B cell (primary cell): ENCODE data around the gene HIF3A. TPM values are rescaled to one million over a fixed set of nuclear protein-coding genes. Genes with fewer than 3 reads are reported as not detected.

ENCODE experiments used
- ATAC-seq: fragments of 200-7000 bp; cut with Tn5 transposase; one replicate; pipeline ENCODE4 v1.10.0; 2021; ENCODE audit warnings: low read depth, mild to moderate bottlenecking, moderate number of reproducible peaks, moderate library complexity
- CTCF ChIA-PET: fragments of 350-600 bp; sonication (Branson Sonifier 250); formaldehyde crosslinking; loops from one replicate; lab custom pipeline; 2021; ENCODE audit warnings: antibody characterized with exemption, inconsistent platforms; lab: Charles Lee
- POLR2A ChIA-PET: fragments of 350-600 bp; sonication (Branson Sonifier 250); formaldehyde crosslinking; loops from one replicate; lab custom pipeline; 2021; ENCODE audit warnings: antibody characterized with exemption; lab: Charles Lee
- DNase-seq: peaks from one replicate; pipeline ENCODE4 v3.0.0; 2013
- H2AFZ ChIP-seq: 2 replicates; pipeline ENCODE4 v1.6.1; 2012; ENCODE audit warnings: mild to moderate bottlenecking, low read depth, low read length; ENCODE audit not compliant: insufficient read depth, poor library complexity, severe bottlenecking
- H3K27ac ChIP-seq, 2 donors: 1 replicate in 1 of 2; 2 replicates in 1 of 2; pipeline ENCODE4 v1.5.1; 2012 to 2013; ENCODE audit warnings: low read length in 2 of 2, mild to moderate bottlenecking in 2 of 2, moderate library complexity in 1 of 2
- H3K27me3 ChIP-seq, 4 experiments: fragments of 200-600 bp in 1 of 4; sonication (generic) in 1 of 4; replicated peaks in 1 of 4; 1 replicate in 2 of 4; 2 replicates in 2 of 4; pipeline versions ENCODE4 v1.6.1 to v1.7.0; 2013 to 2016; ENCODE audit warnings: low read length in 3 of 4, mild to moderate bottlenecking in 2 of 4, mixed read lengths in 1 of 4, moderate library complexity in 1 of 4; ENCODE audit not compliant: insufficient read depth in 4 of 4, control insufficient read depth in 3 of 4; ENCODE audit errors: control extremely low read depth in 1 of 4
- H3K36me3 ChIP-seq, 2 experiments: replicated peaks in 1 of 2; 1 replicate in 1 of 2; 2 replicates in 1 of 2; pipeline versions ENCODE4 v1.6.1 to v1.7.1; 2013; ENCODE audit warnings: low read length in 1 of 2; ENCODE audit not compliant: insufficient read depth in 2 of 2, control insufficient read depth in 1 of 2; ENCODE audit errors: control extremely low read depth in 1 of 2, extremely low read depth in 1 of 2
- H3K4me1 ChIP-seq, 2 donors: fragments of 200-600 bp in 1 of 2; sonication (generic) in 1 of 2; 1 replicate in 1 of 2; 2 replicates in 1 of 2; pipeline versions ENCODE4 v1.5.1 to v1.6.1; 2013 to 2017; ENCODE audit warnings: low read length in 2 of 2; ENCODE audit not compliant: control insufficient read depth in 2 of 2, insufficient read depth in 2 of 2
- H3K4me2 ChIP-seq: replicated peaks from 2 replicates; pipeline ENCODE3; 2012; ENCODE audit warnings: mild to moderate bottlenecking, low read depth, low read length; ENCODE audit not compliant: poor library complexity, severe bottlenecking
- H3K4me3 ChIP-seq, 5 experiments: fragments of 200-600 bp in 1 of 5; sonication (generic) in 1 of 5; 1 replicate in 3 of 5; 2 replicates in 2 of 5; pipeline versions ENCODE4 v1.5.1 to v1.7.0; 2011 to 2016; ENCODE audit warnings: low read length in 4 of 5, mild to moderate bottlenecking in 4 of 5, low read depth in 2 of 5, control low read depth in 1 of 5, moderate library complexity in 1 of 5; ENCODE audit not compliant: insufficient read depth in 1 of 5; ENCODE audit errors: control extremely low read depth in 1 of 5, extremely low read depth in 1 of 5
- H3K79me2 ChIP-seq: fragments of 200-600 bp; sonication (generic); one replicate; pipeline ENCODE4 v1.6.0; 2016; ENCODE audit warnings: low read length; ENCODE audit not compliant: control insufficient read depth, insufficient read depth
- H3K9ac ChIP-seq: fragments of 200-600 bp; sonication (generic); 2 replicates; pipeline ENCODE4 v1.6.1; 2017; ENCODE audit warnings: mild to moderate bottlenecking, low read length, moderate library complexity
- H3K9me3 ChIP-seq, 3 donors: one replicate each; pipeline versions ENCODE4 v1.6.1 to v1.7.1; 2013; ENCODE audit warnings: low read length in 2 of 3; ENCODE audit not compliant: control insufficient read depth in 2 of 3, insufficient read depth in 1 of 3; ENCODE audit errors: control extremely low read depth in 1 of 3
- H4K20me1 ChIP-seq: 2 replicates; pipeline ENCODE4 v1.6.0; 2012; ENCODE audit warnings: mild to moderate bottlenecking, low read length; ENCODE audit not compliant: insufficient read depth, control insufficient read depth, poor library complexity, severe bottlenecking
- H3K27ac Mint-ChIP-seq: one replicate; pipeline ENCODE4 v1.8.0; 2021; ENCODE audit warnings: mixed read lengths
- H3K27me3 Mint-ChIP-seq: one replicate; pipeline ENCODE4 v1.8.0; 2021; ENCODE audit warnings: mixed read lengths
- H3K4me1 Mint-ChIP-seq: one replicate; pipeline ENCODE4 v1.8.0; 2021; ENCODE audit warnings: mixed read lengths
- H3K4me3 Mint-ChIP-seq: one replicate; pipeline ENCODE4 v1.8.0; 2021; ENCODE audit warnings: mixed read lengths
- H3K9me3 Mint-ChIP-seq: one replicate; pipeline ENCODE4 v1.8.0; 2022; ENCODE audit warnings: mixed read lengths; ENCODE audit not compliant: insufficient read depth
- EZH2 ChIP-seq: IDR thresholded peaks from 2 replicates; pipeline ENCODE4 v1.6.1; 2012; ENCODE audit warnings: borderline replicate concordance, low read depth, mild to moderate bottlenecking, moderate library complexity, low read length; ENCODE audit not compliant: insufficient read depth, poor library complexity, severe bottlenecking
- WGBS: methylation state at CpG from one replicate; pipeline ENCODE4 v1.1.5; 2013; ENCODE audit warnings: missing lambda C conversion rate; ENCODE audit not compliant: insufficient coverage; 5-methylcytosine and 5-hydroxymethylcytosine counted together
- intact Hi-C: fragments of 100-400 bp; cut with micrococcal nuclease; formaldehyde crosslinking; loops from one replicate; pipeline ENCODE4 v1.10.0; 2022
- polyA plus RNA-seq: library from polyadenylated mRNA; depleted of rRNA; stranded (reverse); fragments of >200 nt; gene quantifications from 2 replicates; pipeline ENCODE4 v1.2.3, GENCODE V29; 2012
- total RNA-seq, 2 donors: library from RNA; stranded (reverse); fragments of 120-200 nt in 1 of 2; gene quantifications; 1 replicate in 1 of 2; 2 replicates in 1 of 2; pipeline versions ENCODE4 v1.2.3 to v1.2.4, GENCODE V29; 2013 to 2022
- TF ChIP-seq, protein P1 (sequence below): fragments of 200-600 bp; IDR thresholded peaks from one replicate; pipeline ENCODE4 v1.8.0; 2022; ENCODE audit warnings: antibody characterized with exemption, mild to moderate bottlenecking

HIF3A gene
- total and polyA plus RNA-seq, 2 donors (not counting 1 experiment from before 2014, with no cell fraction given), result not detected

DNA sequence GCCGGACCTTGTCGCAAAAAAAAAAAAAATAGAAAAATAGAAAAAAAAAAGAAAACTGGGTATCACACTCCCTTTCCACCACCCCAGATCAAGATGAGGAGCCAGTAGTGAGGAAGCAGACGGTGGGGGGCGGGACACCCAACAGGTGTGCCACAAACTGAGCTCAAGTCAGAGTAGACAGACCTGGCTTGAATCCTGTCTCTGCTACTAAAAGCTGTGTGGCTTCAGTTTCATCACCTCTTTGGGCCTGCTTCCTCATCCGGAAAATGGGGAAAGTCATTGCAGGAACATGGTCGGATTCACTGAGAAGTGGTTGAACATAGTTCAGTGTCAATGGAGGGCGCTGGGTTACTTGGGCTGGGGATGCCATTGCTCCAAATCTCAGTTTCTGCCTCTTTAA is 2.9 kb downstream of the HIF3A start:
- DNase-seq (no peak), ATAC-seq (no peak)
- H3K4me2 ChIP-seq, result no peak overlapping the region
- H3K9me3 ChIP-seq, result peaks cover 0 to 13% (median 0%) of the 10 kb centered on the region in 3 donors
- ChIA-PET POLR2A (no interaction called here), CTCF (interaction anchor here (0.9 kb wide), 1 partner anchor 16 kb away, joined by 3 read pairs; no protein-coding TSS in a partner anchor)
- no peak overlapping the region for H3K9ac ChIP-seq
- H3K4me1 Mint-ChIP-seq, result no peaks in the 10 kb centered on the region
- intact Hi-C loops, result no loop called here
- no peak overlapping the region for H3K27ac Mint-ChIP-seq
- H3K4me3 Mint-ChIP-seq, result no peak overlapping the region
- 80% methylated on average over 3 of the region's 7 CpGs for WGBS
- no peaks in the 10 kb centered on the region for H3K4me1 ChIP-seq
- H3K9me3 Mint-ChIP-seq, result peaks cover 2% of the 10 kb centered on the region
- H2AFZ ChIP-seq, result no peak overlapping the region
- no peak overlapping the region for H3K4me3 ChIP-seq
- peaks cover 0 to 33% (median 4%) of the 10 kb centered on the region in 4 experiments for H3K27me3 ChIP-seq
- H4K20me1 ChIP-seq, result no peaks in the 10 kb centered on the region
- H3K27ac ChIP-seq, result no peak overlapping the region
- H3K79me2 ChIP-seq, result no peaks in the 10 kb centered on the region
- H3K36me3 ChIP-seq, result no peaks in the 10 kb centered on the region
- H3K27me3 Mint-ChIP-seq, result peaks cover 33% of the 10 kb centered on the region
- no peak for TF ChIP-seq EZH2

GRCh38 chr19:46303322-46303690 is 6.5 kb downstream of the HIF3A start:
- Histone ChIP-seq H3K27me3 (peaks cover 0 to 9% (median 0%) of the 10 kb centered on the region in 4 experiments), H3K4me1 (no peaks in the 10 kb centered on the region), H3K4me2 (no peak overlapping the region), H3K36me3 (no peaks in the 10 kb centered on the region), H3K9me3 (peaks cover 0 to 28% (median 1%) of the 10 kb centered on the region in 3 donors), H3K27ac (no peak overlapping the region), H3K9ac (no peak overlapping the region), H3K79me2 (no peaks in the 10 kb centered on the region), H2AFZ (no peak overlapping the region), H3K4me3 (no peak overlapping the region), H4K20me1 (no peaks in the 10 kb centered on the region)
- Mint-ChIP-seq H3K27me3 (peaks cover 8% of the 10 kb centered on the region), H3K4me3 (no peak overlapping the region), H3K9me3 (peaks cover 8% of the 10 kb centered on the region), H3K4me1 (no peaks in the 10 kb centered on the region), H3K27ac (no peak overlapping the region)
- TF ChIP-seq, protein P1, sequence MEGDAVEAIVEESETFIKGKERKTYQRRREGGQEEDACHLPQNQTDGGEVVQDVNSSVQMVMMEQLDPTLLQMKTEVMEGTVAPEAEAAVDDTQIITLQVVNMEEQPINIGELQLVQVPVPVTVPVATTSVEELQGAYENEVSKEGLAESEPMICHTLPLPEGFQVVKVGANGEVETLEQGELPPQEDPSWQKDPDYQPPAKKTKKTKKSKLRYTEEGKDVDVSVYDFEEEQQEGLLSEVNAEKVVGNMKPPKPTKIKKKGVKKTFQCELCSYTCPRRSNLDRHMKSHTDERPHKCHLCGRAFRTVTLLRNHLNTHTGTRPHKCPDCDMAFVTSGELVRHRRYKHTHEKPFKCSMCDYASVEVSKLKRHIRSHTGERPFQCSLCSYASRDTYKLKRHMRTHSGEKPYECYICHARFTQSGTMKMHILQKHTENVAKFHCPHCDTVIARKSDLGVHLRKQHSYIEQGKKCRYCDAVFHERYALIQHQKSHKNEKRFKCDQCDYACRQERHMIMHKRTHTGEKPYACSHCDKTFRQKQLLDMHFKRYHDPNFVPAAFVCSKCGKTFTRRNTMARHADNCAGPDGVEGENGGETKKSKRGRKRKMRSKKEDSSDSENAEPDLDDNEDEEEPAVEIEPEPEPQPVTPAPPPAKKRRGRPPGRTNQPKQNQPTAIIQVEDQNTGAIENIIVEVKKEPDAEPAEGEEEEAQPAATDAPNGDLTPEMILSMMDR, result no peak
- TF ChIP-seq EZH2, result no peak
- DNase-seq (no peak), ATAC-seq (no peak)
- POLR2A ChIA-PET, result no interaction called here
- intact Hi-C loops, result no loop called here
- CTCF ChIA-PET, result no interaction called here
- WGBS, result 93% methylated on average over 9 of the region's 10 CpGs
